ENCODE data around the gene CILP2. TPM values are rescaled to one million over a fixed set of nuclear protein-coding genes. Genes with fewer than 3 reads are reported as not detected.

The CILP2 gene
- total RNA-seq, 1 donor from 2014 or later, result 0.23 TPM

- TF ChIP-seq CTCF (IDR thresholded peaks at IDR 0.05; ENCODE audit: unreplicated experiment), result no peak
- Mint-ChIP-seq H3K36me3 (ENCODE audit: low read depth, unreplicated experiment) (peaks cover 7% of the 10 kb centered on the region), H3K4me3 (ENCODE audit: unreplicated experiment) (no peak overlapping the region), H3K27me3 (ENCODE audit: unreplicated experiment) (peaks cover 12% of the 10 kb centered on the region), H3K27ac (ENCODE audit: unreplicated experiment) (no peak overlapping the region), H3K4me1 (ENCODE audit: unreplicated experiment) (peaks cover 2% of the 10 kb centered on the region), H3K9me3 (ENCODE audit: unreplicated experiment) (no peaks in the 10 kb centered on the region)
- no peak for DNase-seq (ENCODE audit: low spot score)
Observed at GRCh38 chr19:19530423-19530804, 7.7 kb upstream of the CILP2 start.

- no peak for DNase-seq (ENCODE audit: low spot score)
- Mint-ChIP-seq H3K4me1 (ENCODE audit: unreplicated experiment) (peaks cover 2% of the 10 kb centered on the region), H3K27ac (ENCODE audit: unreplicated experiment) (no peak overlapping the region), H3K36me3 (ENCODE audit: low read depth, unreplicated experiment) (peaks cover 7% of the 10 kb centered on the region), H3K9me3 (ENCODE audit: unreplicated experiment) (no peaks in the 10 kb centered on the region), H3K27me3 (ENCODE audit: unreplicated experiment) (peaks cover 12% of the 10 kb centered on the region), H3K4me3 (ENCODE audit: unreplicated experiment) (no peak overlapping the region)
- no peak for TF ChIP-seq CTCF (IDR thresholded peaks at IDR 0.05; ENCODE audit: unreplicated experiment)
Observed at GRCh38 chr19:19530889-19531288, 7.2 kb upstream of the CILP2 start.

- no peak overlapping the region for H3K27ac Mint-ChIP-seq (ENCODE audit: unreplicated experiment)
- DNase-seq (ENCODE audit: low spot score), result peak; percentile 88
- TF ChIP-seq CTCF (IDR thresholded peaks at IDR 0.05; ENCODE audit: unreplicated experiment), result peak; percentile 88
- H3K9me3 Mint-ChIP-seq (ENCODE audit: unreplicated experiment), result no peaks in the 10 kb centered on the region
- H3K27me3 Mint-ChIP-seq (ENCODE audit: unreplicated experiment), result peaks cover 23% of the 10 kb centered on the region
- peaks cover 7% of the 10 kb centered on the region for H3K36me3 Mint-ChIP-seq (ENCODE audit: low read depth, unreplicated experiment)
- peak overlapping the region; percentile 29 for H3K4me3 Mint-ChIP-seq (ENCODE audit: unreplicated experiment)
- peaks cover 2% of the 10 kb centered on the region for H3K4me1 Mint-ChIP-seq (ENCODE audit: unreplicated experiment)
Observed at GRCh38 chr19:19531951-19532805, 5.9 kb upstream of the CILP2 start.

GRCh38 chr19:19532806-19533701, 5.0 kb upstream of the CILP2 start:
- TF ChIP-seq CTCF (IDR thresholded peaks at IDR 0.05; ENCODE audit: unreplicated experiment), result no peak
- DNase-seq (ENCODE audit: low spot score), result no peak
- Mint-ChIP-seq H3K4me1 (ENCODE audit: unreplicated experiment) (peaks cover 2% of the 10 kb centered on the region), H3K4me3 (ENCODE audit: unreplicated experiment) (no peak overlapping the region), H3K36me3 (ENCODE audit: low read depth, unreplicated experiment) (peaks cover 7% of the 10 kb centered on the region), H3K9me3 (ENCODE audit: unreplicated experiment) (no peaks in the 10 kb centered on the region), H3K27me3 (ENCODE audit: unreplicated experiment) (peaks cover 25% of the 10 kb centered on the region), H3K27ac (ENCODE audit: unreplicated experiment) (no peak overlapping the region)

Data from endothelial cell (in vitro differentiated cells).